Measurements from ENCODE around the gene ATP10B.
"Not testable (repeated sequence)": the region's sequence is repeated elsewhere in the genome, so short reads cannot be mapped to it uniquely, and the experiment has no call there.

The ATP10B gene

GRCh38 chr5:160852049-160852448 is at the start of gene ATP10B:
Gene ATP10B, minus strand, starts transcription at chr5:160852211. Its CDS starts 164,137 bp downstream, at chr5:160688074.
- DNase-seq: no peak

- no peak for DNase-seq
These were observed 49.6 kb upstream of the ATP10B start for GRCh38 chr5:160901656-160902055.

- DNase-seq: no peak
These were observed 47.7 kb upstream of the ATP10B start for GRCh38 chr5:160899735-160900134.

- not testable (repeated sequence) for DNase-seq
These were observed 41.4 kb upstream of the ATP10B start for GRCh38 chr5:160893180-160893964.

GRCh38 chr5:160887780-160888179 is 35.8 kb upstream of the ATP10B start:
- DNase-seq: no peak

- DNase-seq: not testable (repeated sequence)
These were observed 21.7 kb upstream of the ATP10B start for GRCh38 chr5:160873560-160874200.

- DNase-seq: no peak
These were observed 18.0 kb upstream of the ATP10B start for GRCh38 chr5:160869989-160870521.

- no peak for DNase-seq
These were observed 16.0 kb upstream of the ATP10B start for GRCh38 chr5:160867976-160868375.

- no peak for DNase-seq
These were observed 560 bp downstream of the ATP10B start for GRCh38 chr5:160851451-160851850.

GRCh38 chr5:160850421-160850820 is 1.6 kb downstream of the ATP10B start:
- no peak for DNase-seq

- DNase-seq: no peak
These were observed 4.4 kb downstream of the ATP10B start for GRCh38 chr5:160847526-160848085.

- peak; percentile 9 for DNase-seq
These were observed 5.4 kb downstream of the ATP10B start for GRCh38 chr5:160846642-160847041.

- peak; percentile 4 for DNase-seq
These were observed 7.8 kb downstream of the ATP10B start for GRCh38 chr5:160844177-160844576.

- DNase-seq: no peak
These were observed 8.8 kb downstream of the ATP10B start for GRCh38 chr5:160843240-160843639.

GRCh38 chr5:160837749-160838593 is 14.0 kb downstream of the ATP10B start:
- no peak for DNase-seq

- DNase-seq: no peak
These were observed 14.8 kb downstream of the ATP10B start for GRCh38 chr5:160837211-160837610.

- DNase-seq: no peak
These were observed 16.0 kb downstream of the ATP10B start for GRCh38 chr5:160835818-160836528.

GRCh38 chr5:160835376-160835775 is 16.6 kb downstream of the ATP10B start:
- no peak for DNase-seq

- DNase-seq: no peak
These were observed 18.2 kb downstream of the ATP10B start for GRCh38 chr5:160833806-160834205.

GRCh38 chr5:160831801-160832200 is 20.2 kb downstream of the ATP10B start:
- DNase-seq: no peak

- peak; percentile 31 for DNase-seq
These were observed 27.6 kb downstream of the ATP10B start for GRCh38 chr5:160824301-160825001.
